HG03354 (cell line): ENCODE results near the gene TMEM150C.
"Not testable (repeated sequence)": the region's sequence is repeated elsewhere in the genome, so short reads cannot be mapped to it uniquely, and the experiment has no call there.

Experiments used
- ATAC-seq: cut with Tn5 transposase; IDR thresholded peaks from one replicate; pipeline ENCODE4 v1.9.1; 2021; ENCODE audit warnings: mild to moderate bottlenecking; ENCODE audit not compliant: unreplicated experiment, poor library complexity, severe bottlenecking

TMEM150C gene

DNA sequence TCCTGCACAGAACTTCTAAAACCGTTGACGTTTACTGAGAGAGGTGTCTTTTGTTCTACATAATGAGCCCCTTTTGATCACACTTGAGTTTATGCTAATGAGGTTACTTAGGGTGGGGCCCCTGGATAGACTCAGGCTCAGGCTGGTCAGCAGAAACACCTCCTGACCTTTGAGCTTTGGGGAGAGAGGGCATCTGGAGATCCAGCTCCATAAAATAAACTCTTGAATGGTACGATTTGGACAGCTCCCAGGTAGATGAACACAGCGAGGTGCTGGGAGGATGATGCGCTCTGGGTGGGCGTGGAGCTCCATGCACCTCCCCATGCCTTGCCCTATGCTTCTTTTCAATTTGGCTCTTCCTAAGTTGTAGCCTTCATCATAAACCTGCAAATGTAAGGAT lies 79.4 kb downstream of the TMEM150C start:
- ATAC-seq: no peak

DNA sequence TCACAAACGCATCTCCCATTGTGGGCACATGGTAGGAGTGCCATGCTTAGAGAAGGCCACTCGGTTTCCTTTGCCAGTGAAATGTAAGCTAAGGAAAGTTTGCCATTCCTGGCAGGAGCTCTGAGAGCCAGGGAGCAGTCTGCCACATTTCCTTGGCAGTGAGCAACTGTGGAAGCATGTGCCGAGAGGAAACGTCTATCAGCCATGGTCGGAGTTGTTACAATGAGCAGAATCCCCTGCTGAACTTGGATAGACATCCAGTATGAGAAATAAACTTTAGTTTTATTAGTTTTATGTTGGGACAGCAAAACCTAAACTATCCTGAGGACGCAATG lies 80.3 kb downstream of the TMEM150C start:
- no peak for ATAC-seq

DNA sequence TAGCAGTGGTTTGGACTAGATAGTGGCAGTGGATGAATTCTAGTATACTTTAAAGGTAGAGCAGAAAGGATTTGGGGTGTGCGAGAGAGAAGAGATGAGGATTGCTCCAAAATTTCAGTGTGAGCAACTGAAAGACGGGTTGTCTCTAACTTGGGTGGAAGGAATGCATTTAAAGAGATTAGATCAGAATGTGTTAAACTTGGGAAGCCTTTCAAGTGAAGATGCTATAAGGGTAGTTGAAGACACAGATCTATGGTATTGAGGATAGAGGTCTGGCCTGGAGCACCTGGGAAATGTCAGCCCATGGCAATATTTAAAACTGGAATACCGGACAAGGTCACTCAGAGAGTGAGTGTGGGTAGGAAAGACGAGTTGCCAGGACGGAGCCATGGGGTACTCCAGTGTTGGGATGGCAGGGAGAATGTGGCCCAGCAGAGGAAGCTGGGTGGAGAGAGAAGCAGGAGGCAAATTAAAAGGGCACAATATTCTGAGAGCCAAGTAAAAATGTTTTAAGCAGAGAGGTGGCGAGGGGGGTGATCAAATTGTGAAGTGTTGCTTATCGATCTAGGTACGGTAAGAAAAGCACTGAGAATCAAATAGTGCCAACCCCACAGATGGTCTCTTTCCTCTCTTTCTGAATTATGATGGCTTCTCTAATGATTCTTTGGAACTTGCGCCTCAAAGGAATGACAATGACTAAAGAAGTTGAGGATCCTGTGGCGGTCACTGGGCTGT lies 80.8 kb downstream of the TMEM150C start:
- ATAC-seq: no peak

DNA sequence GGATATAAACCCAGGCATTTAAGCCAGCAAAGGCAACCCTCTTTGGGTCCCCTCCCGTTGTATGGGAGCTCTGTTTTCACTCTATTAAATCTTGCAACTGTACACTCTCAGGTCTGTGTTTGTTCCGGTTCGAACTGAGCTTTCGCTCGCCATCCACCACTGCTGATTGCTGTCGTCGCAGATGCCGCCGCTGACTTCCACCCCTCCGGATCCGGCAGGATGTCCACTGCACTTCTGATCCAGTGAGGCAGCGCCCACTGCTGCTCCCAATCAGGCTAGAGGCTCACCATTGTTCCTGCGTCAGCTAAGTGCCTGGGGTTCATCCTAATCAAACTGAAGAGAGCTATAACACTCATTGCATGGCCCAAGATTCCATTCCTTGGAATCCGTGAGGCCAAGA lies 82.2 kb downstream of the TMEM150C start:
- ATAC-seq: no peak

DNA sequence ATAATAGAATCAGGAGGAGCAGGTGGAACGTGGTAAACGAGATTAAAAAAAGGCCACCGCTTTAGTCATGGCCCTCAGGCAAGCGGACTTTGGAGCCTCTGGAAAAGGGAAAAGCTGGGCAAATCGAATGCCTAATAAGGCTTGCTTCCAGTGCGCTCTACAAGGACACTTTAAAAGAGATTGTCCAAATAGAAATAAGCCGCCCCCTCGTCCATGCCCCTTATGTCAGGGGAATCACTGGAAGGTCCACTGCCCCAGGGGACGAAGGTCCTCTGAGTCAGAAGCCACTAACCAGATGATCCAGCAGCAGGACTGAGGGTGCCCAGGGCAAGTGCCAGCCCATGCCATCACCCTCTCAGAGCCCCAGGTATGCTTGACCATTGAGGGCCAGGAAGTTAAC lies 84.3 kb downstream of the TMEM150C start:
- ATAC-seq: not testable (repeated sequence)

DNA sequence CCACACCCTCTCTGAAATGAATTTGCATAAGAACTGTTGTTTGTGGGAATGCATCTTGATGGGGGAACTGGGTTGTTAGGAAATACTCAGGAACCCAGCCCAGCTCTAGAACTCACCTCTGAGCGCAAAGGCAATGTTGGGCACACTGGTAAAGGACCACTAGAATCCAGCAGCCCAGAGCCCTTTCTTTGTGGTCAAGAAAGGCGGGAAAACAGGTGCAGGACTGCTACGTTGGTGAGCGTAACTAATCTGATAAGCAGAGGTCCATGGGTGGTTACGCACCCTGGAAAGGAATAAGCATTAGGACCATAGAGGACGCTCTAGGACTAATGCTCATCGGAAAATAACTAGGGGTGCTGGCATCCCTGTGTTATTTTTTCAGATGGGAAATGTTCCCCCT lies 85.9 kb downstream of the TMEM150C start:
- ATAC-seq: not testable (repeated sequence)

DNA sequence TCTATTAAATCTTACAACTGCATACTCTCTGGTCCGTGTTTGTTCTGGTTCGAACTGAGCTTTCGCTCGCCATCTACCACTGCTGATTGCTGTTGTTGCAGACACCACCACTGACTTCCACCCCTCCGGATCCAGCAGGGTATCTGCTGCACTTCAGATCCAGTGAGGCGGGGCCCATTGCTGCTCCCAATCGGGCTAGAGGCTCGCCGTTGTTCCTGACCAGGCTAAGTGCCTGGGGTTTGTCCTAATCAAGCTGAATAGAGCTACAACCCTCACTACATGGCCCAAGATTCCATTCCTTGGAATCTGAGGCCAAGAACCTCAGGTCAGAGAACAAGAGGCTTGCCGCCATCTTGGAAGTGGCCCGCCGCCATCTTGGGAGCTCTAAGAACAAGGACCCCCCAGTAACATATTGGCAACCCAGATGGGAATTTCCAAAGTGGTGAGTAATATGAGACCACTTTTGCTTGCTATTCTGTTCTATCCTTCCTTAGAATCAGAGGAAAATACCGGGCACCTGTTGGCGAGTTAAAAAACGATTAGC lies 88.1 kb downstream of the TMEM150C start:
- no peak for ATAC-seq

DNA sequence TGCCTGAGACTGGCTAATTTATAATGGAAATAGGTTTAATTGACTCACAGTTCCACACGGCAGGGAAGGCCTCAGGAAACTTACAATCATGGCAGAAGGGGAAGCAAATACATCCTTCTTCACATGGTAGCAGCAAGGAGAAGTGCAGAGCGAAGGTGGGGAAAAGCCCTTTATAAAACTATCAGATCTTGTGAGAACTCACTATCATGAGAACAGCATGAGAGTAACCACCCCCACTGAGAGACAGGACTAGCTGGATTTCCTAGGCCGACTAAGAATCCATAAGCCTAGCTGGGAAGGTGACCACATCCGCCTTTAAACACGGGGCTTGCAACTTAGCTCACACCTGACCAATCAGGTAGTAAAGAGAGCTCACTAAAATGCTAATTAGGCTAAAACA lies 88.7 kb downstream of the TMEM150C start:
- ATAC-seq: not testable (repeated sequence)

DNA sequence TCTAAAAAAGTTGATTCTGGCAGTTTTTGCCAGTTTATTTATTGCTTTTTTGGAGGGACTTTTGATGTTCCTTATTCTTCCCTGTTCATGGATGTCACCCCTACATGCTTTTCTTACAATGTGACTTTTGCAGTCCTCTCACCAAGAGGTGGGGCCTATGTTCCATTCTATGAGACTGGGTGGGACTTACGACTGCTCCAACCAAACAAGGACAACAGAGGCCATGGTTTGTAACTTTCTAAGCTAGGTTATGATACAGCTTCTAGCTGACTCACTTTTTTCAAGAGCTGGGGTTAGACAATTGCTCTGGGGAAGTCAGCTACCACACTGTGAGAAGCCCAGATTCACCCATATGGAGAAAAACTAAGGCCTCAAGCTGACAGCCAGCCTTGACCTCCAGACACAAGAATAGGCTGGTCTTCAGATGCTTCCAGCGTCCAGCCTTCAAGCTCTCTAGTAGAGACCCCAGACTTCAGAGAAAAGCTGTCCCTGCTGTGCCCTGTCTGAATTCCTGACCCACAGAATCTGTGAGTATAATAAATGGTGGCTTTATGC lies 91.9 kb downstream of the TMEM150C start:
- no peak for ATAC-seq

DNA sequence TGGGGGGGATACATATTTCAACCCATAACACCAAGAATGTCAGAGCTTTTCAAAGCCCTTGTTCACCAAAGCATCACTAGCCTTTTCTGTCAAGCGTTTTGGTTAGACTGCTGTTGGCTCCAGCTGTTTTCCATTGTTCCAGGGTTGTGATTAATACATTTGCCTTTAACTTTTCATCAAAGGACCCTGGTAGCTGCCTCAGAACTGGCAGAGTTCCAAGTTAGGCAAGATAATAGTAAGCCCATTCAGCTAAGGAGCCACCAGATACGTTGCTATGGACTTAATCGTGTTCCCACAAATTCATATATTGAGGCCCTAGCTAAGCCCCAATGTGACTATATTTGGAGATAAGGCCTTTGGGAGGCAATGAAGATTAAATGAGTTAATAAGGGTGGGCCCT lies 94.3 kb downstream of the TMEM150C start:
- ATAC-seq: no peak

DNA sequence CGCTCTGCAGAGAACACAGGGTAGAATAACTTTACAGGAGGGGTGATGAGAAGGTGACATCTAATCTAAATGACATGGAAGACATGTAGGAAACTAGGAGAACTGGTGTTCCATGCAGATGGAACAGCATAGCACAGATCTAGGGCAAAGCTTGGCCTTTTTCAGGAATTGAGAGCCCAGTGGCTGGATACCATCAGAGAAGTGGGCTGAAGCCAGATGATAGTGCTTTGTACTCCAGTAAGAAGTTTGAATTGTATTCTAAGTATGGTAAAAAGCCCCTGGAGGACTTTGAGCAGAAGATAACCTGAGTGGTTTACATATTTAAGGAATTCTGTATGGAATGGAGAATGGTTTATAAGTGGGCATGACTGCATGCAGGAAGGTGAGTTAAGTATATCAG lies 98.6 kb downstream of the TMEM150C start:
- no peak for ATAC-seq

DNA sequence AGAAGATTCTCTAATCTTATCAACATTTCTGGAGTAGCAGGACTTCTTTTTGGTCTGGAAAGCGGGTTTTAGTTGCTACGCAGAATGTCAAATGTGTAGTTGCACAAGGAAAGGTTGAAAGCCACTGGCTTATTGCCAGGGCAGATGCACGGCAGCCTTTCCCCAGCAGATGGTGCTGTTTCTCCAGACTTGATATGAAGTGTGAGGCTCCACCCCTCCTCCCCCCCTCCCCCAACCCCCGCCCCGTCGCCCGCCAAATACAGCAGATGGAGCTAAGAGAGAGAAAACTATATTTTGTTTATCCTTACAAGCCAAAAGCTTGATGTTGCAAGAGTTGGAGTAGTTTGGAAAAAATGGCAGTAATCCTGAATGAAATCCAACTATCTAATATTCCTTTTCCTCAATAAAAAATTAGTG lies 99.4 kb downstream of the TMEM150C start:
- peak; percentile 92 for ATAC-seq

DNA sequence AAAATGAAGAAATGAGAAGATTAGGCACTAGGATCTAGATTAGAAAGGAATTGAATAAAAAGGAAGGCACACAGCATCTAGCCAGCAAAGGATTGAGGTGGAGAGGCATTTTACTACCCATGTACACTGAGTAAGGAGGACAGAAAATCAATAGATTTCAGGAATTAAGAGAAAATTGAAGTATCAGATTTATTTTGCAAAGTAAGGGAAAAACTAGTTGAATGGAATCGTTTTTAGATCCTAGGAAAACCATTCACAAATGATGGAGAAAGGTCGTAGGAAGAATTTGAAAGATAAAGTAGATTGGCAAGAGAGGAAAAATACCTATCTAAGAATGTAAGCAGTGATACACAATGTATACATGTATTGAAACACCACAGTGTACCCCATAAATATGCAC lies 100.1 kb downstream of the TMEM150C start:
- ATAC-seq: no peak

DNA sequence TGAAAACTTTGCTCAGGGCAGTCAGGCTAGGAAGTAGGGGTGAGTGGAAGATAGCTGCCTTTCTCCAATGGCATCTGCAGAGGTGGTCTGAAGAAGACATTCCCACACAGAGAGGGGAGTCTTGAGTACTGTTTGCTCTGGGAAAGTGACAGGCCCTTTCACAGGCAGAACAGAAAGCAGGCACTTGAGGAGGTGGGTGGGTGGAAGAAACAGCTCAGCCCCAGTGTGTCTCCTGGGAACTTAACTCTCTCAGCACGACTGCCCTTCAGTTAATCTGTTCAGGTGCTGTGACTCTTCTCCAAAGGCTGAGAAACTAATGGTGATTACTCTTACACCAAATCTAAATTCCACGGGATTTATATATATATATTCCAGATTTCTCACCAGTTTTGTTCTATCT lies 103.1 kb downstream of the TMEM150C start:
- ATAC-seq: no peak

DNA sequence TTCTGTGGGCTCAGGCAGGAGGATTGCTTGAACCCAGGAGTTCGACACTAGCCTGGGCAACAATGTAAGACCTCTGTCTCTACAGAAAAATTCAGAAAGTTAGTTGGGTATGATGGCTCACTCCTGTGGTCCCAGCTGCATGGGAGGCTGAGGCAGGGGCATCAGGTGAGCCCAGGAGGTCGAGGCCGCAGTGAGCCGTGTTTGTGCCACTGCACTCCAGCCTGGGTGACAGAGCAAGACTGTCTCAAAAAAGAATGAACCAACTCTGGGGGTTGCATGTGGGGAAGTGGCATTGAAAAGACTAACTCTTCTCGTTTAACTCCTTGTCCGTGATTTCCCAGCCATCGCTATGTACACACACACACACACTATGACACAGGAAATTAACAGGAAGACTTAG lies 104.5 kb downstream of the TMEM150C start:
- no peak for ATAC-seq

DNA sequence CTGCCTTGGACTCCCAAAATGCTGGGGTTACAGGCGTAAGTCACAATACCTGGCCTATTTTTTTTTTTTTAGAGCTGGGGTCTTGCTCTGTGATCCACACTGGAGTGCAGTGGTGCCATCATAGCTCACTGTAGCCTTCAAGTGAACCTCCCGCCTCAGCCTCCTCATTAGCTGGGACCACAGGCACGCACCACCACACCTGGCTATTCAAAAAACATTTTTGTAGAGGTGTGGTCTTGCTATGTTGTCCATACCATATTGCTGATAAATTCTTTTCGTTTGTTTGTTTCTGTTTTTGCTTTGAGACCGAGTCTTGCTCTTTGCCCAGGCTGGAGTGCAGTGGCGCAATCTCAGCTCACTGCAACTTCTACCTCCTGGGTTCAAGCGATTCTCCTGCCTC lies 109.8 kb downstream of the TMEM150C start:
- ATAC-seq: no peak

DNA sequence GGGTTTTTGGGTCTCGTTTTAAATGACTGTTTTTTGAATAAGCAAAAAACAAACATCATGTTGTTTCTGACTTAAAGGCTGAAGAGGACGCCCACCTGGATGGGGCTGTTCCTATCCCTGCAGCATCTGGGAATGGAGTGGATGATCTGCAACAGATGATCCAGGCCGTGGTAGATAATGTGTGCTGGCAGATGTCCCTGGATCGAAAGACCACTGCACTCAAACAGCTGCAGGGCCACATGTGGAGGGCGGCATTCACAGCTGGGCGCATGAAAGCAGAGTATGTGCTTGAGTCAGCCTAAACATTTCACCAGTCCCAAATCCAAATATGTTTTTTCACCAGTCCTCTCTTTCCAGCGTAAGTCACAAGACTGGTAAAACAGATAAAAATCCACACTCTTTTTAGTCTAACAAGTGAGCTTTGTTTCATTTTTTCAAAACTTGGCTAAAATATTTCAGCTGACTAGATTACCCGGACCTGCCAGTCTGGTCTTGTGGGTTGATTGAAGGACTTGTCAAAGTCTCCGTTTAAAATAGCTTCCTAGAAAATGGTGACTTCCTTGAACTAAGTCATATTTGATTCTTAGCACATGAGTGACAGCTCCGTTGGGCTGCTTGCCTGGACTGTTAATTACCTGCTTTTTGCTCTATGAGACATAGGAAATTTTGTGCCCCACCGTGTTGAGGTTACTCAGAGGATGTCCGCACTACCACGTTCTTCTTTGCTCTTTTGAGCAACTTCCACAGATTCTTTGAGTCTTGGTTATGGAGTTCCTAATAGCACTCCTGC lies 110.6 kb downstream of the TMEM150C start:
- ATAC-seq: no peak

DNA sequence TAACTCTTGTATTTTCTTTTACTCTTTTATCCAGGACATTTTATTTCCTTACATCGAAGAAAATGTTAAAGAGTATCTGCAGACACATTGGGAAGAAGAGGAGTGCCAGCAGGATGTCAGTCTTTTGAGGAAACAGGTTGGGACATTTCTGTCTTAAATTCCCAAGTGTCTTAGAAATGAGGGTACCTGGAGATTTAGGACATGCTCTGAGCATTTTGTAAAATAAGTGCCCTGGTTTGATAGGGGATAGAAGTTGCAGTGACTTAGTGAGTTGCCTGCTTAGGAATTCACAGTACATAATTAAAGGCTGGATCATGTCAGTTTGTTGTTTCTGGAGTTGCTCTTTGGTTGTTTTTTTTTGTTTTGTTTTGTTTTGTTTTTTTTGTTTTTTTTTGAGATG lies 113.9 kb downstream of the TMEM150C start:
- ATAC-seq: no peak

DNA sequence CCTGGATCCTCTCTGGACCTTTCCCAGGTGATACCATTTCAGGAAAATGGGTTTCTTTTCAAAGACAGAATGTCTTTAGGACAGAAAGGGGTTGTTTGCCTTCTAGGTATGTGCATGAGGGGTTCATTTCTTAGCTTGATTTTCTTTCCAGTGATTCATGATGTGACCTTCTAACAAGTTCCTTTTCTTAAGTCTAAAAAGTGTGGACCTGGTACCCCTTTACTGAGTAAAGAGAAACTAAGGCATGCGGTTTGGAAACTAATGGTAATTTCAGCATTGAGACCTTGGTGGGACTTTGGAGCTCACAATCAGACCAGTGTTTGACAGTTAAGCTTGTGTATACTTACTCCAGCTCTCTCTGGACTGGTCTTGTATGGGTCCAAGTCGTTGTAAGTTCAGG lies 122.7 kb downstream of the TMEM150C start:
- ATAC-seq: no peak

DNA sequence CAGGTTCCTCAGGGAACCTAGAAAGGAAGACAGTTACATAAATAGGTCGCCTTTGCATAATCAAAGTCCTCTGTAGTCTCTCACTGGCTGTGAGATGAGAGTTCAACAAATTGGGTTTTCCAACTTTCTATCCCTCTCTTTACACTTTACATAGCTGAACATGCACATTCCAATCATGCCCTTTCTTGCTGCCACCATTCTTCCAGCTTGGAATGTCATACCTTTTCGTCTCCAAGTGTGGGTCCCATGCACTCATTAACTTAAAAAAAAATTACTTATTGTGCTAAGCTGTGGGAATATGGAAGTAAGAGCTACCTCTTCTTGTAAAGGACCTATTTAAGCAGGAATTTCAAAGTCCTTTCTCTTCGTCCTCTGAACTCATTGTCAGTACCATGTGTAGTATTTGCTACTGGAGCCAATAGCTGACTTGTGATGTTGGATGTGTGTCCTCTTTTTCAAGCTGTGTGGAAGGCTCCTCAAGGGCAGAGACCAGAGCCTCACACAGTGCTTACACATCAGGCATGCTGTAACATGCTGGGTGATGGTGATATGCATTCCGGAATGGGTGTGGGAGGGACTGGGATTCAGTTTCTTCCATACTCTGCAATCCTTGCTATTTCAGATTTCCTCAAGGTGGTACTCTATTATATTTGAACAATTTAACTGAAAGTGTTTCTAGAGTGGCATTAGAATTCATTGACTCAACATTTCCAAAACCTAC lies 124.3 kb downstream of the TMEM150C start:
- no peak for ATAC-seq
